GM12891 (cell line): Measurements from ENCODE around the gene PIK3R2. TPM values are rescaled to one million over a fixed set of nuclear protein-coding genes. Genes with fewer than 3 reads are reported as not detected.
A peak's percentile ranks its signal among the peaks of the same experiment; 100 is the strongest.
"Not testable (repeated sequence)": the region's sequence is repeated elsewhere in the genome, so short reads cannot be mapped to it uniquely, and the experiment has no call there.

Source experiments
- DNase-seq: peaks from one replicate; pipeline ENCODE4 v3.0.0; 2011; ENCODE audit warnings: low spot score; ENCODE audit not compliant: insufficient read length
- FAIRE-seq: peaks from 2 replicates; lab custom pipeline; 2011; peaks lifted over from hg19 to GRCh38; lab: Jason Lieb, UNC
- PAX5 ChIP-seq: IDR thresholded peaks from 2 replicates; pipeline ENCODE4 v1.6.1; 2011; ENCODE audit warnings: low read length, moderate library complexity, mild to moderate bottlenecking; ENCODE audit not compliant: insufficient read depth, severe bottlenecking
- POLR2A ChIP-seq: IDR thresholded peaks from 2 replicates; pipeline ENCODE4 v1.6.1; 2011; ENCODE audit warnings: low read depth, low read length, control low read depth
- POLR2AphosphoS5 ChIP-seq: IDR thresholded peaks from 2 replicates; pipeline ENCODE4 v1.6.1; 2011; ENCODE audit warnings: low read depth, low read length, control low read depth
- POU2F2 ChIP-seq: IDR thresholded peaks from 2 replicates; pipeline ENCODE4 v1.6.1; 2011; ENCODE audit warnings: low read depth, mild to moderate bottlenecking, control low read depth, low read length, moderate library complexity
- SPI1 ChIP-seq: IDR thresholded peaks from 2 replicates; pipeline ENCODE4 v1.6.1; 2011; ENCODE audit warnings: low read depth, low read length, control low read depth
- TAF1 ChIP-seq: IDR thresholded peaks from 2 replicates; pipeline ENCODE4 v1.6.1; 2011; ENCODE audit warnings: low read depth, low read length, control low read depth
- polyA plus RNA-seq: library from polyadenylated mRNA; unstranded; fragments of >200 nt; gene quantifications from one replicate; pipeline ENCODE4 v1.2.1, GENCODE V29; 2012; ENCODE audit warnings: low read depth, missing spikeins, inconsistent platforms; ENCODE audit not compliant: missing spikeins

Gene PIK3R2
- 6.7 TPM for polyA plus RNA-seq

DNA sequence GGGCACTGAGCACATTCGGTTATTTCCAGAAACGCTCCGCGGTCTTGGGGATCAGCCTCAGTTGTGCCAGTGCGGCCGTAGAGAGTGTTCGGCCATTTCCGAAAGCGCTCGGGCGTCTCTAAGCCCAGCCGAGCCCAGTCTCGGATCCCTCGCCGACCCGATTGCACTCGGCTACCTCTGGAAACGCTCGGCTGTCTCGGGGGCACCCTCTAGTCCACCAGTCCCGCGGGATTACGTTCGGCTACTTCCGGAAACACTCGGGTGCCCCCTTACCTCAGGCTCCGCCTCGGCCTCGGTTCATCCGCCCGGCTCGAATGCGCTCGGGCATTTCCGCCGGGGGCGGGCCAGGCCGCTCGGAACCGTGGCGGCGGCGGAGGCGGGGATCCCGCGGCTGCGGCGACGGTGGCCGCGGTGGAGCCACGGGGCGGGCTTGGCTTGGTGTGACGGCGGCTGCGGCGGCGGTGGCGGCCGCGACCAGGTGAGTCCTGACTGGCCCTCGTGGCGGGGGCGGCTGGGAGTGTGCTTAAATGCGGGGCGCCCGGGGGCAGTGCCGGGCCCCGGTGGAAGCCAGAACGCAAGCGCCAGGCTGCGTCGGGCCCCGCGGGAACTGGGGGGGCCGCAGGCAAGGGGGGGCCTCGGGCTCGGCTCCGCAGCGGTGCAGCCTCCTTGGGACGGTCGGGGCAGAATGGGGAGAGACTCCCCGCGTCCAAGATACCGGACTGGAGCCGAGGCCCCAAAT lies at the start of gene PIK3R2:
PIK3R2 (plus strand) TSS at position 347 of the 739 bp plus-strand sequence. CDS start 2,717 bp downstream, outside the sequence.
- DNase-seq, result peak; percentile 98
- FAIRE-seq, result peak; percentile 100
- TF ChIP-seq TAF1, result 0 out of 2 replicates have a peak, but pooled peaks have one; percentile 15
- TF ChIP-seq PAX5, result peak; percentile 77
- TF ChIP-seq SPI1, result no peak

- TF ChIP-seq SPI1 (no peak), POU2F2 (no peak), POLR2AphosphoS5 (no peak), POLR2A (no peak), TAF1 (no peak), PAX5 (no peak)
- FAIRE-seq (no peak), DNase-seq (no peak)
Observed at GRCh38 chr19:18104793-18105131, 48.2 kb upstream of the PIK3R2 start.

- not testable (repeated sequence) for DNase-seq, FAIRE-seq
Observed at GRCh38 chr19:18105259-18105658, 47.7 kb upstream of the PIK3R2 start.

- TF ChIP-seq PAX5, result no peak
- no peak for TF ChIP-seq TAF1
- no peak for TF ChIP-seq SPI1
- no peak for TF ChIP-seq POLR2A
- no peak for TF ChIP-seq POLR2AphosphoS5
- TF ChIP-seq POU2F2, result no peak
- DNase-seq (no peak), FAIRE-seq (no peak)
Observed at GRCh38 chr19:18107235-18107634, 45.7 kb upstream of the PIK3R2 start.

DNA sequence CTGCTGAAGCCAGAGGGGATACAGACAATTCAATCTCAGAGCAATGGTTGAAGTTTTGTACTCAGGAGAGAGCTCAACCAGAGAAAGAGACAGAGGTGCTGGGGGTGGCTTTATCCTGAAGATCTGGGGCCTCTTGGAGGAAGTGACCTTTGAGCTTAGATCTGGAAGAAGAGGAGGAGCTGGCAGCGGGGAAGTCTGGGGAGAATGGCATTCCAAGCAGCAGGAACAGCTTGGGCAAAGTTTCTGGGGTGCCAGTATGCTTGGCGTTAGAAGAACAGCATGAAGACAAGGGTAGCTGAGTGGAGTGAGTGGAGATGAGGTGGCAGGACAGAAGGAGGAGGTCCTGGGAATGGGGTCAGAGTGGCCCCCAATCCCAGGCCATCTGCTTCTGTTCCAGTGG lies 44.1 kb upstream of the PIK3R2 start:
- FAIRE-seq (no peak), DNase-seq (no peak)
- no peak for TF ChIP-seq PAX5
- TF ChIP-seq POU2F2, result no peak
- TF ChIP-seq SPI1, result no peak
- TF ChIP-seq POLR2AphosphoS5, result no peak

DNA sequence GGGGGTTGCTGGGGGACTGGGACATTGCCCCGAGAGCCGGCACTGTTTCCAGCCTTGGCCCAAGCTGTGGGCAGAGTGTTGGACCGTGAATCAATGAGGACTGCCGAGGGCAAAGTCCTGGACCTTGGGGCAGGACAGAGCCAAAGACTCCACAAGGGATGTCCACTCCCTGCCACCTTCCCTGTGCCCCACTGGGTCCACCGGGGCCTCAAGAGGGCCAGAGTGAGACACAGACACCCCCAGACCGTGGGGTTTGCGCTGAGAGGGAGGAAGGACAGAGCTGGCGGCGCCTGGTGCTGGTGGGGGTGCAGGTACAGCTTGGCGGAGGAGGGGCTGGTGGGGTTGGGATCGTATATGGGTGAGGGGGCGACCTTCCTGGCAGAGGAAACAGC lies 43.6 kb upstream of the PIK3R2 start:
- DNase-seq (no peak), FAIRE-seq (no peak)
- TF ChIP-seq SPI1, result no peak

DNA sequence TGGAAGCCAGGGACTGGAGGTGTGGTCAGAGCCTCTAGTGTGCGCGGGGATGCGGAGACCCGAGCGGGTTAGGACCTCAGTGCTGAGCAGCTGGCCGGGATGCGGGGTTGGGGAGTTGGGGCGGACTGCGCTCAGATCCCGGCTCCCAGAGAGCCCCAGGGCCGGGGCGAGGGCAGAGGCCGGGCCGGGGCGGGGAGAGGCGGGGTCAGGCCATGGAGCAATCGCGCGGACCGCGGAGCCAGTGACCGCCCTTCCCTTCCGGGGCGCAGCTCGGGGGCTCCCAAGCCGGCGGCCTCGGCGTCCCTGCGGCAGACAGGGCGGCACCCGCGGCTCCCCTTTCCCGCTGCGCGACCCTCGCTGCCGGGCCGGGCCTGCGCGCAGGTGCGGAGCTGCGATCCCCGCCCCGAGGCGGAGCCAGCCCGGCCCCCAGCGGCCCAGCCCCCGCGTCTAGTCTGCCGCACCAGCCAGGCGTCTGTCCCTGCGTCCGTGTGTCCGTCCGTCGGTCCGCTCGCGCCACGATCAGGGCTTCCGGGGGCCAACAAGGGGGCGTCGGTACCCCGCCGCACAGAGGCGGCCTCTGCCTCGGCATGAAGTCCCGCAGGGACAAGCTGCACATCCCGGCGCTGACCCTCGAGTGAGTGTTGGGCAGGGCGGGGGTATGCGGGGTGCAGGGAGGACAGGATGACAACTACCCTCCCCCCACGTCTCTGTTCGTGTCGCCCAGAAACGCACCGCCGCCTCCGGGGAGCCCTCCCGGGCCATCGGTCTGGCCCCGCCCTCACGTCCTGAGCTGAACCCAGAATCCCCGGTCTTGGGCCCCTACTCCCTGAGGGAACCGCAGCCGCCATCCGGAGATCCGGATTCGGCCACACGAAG lies 43.0 kb upstream of the PIK3R2 start:
- TF ChIP-seq TAF1, result no peak
- no peak for TF ChIP-seq POLR2A
- no peak for TF ChIP-seq PAX5
- no peak for TF ChIP-seq POU2F2
- TF ChIP-seq SPI1, result no peak
- peak; percentile 74 for FAIRE-seq
- peak; percentile 68 for DNase-seq

DNA sequence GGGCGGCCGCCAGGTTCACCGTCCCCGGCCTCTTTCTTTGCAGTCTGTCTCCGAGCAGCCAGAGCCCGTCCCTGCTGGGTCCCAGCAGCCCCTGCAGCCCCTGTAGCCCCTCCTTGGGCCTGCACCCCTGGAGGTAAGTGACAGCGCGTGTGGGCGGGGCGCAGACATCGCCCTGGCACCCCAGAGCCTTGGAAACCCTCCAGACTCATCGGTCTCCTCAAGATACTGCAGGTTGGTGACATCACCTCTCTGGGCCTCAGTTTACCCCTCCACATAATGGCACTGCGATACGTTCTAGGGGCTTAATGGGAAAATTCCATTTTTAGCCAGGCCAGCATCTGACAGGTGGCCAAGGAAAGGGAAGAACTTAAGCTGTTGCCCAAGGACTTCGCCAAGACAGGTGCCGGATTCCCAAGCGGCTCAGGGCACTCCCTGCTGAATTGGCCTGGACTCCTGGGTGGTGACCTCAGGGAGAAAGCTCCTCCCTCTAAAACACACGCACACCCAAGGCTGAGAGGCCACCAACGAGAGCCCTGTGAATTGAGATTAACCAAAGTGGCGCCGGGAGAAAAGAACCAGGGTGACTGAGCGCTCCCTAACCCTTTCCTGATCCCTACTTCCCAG lies 42.2 kb upstream of the PIK3R2 start:
- TF ChIP-seq TAF1 (no peak), POLR2AphosphoS5 (no peak), POU2F2 (no peak), PAX5 (no peak), SPI1 (no peak), POLR2A (no peak)
- no peak for FAIRE-seq
- DNase-seq, result no peak

GRCh38 chr19:18112989-18113478 lies 39.9 kb upstream of the PIK3R2 start:
- FAIRE-seq (peak; percentile 96), DNase-seq (no peak)
- no peak for TF ChIP-seq POU2F2
- TF ChIP-seq TAF1, result no peak
- peak; percentile 69 for TF ChIP-seq SPI1
- TF ChIP-seq PAX5, result no peak
- no peak for TF ChIP-seq POLR2A

DNA sequence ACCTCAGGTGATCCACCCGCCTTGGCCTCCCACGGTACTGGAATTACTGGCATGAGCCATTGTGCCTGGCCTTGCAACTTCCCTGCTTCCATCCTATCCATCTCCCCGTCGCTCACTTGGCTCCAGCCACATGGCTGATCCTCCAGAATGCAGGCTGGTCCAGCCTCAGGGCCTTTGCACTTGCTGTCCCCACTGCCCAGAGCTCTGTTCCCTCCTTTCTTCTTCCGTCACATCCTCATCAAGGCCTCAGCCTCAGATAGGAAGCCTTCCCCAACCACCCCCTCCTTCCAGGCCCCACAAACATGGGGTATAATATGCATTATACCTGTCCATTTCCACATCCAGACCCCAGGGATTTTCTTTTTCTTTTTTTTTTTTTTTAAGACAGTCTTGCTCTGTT lies 39.1 kb upstream of the PIK3R2 start:
- FAIRE-seq, result no peak
- no peak for DNase-seq
- no peak for TF ChIP-seq PAX5
- no peak for TF ChIP-seq TAF1
- TF ChIP-seq SPI1, result no peak
- TF ChIP-seq POU2F2, result no peak
- no peak for TF ChIP-seq POLR2A
- no peak for TF ChIP-seq POLR2AphosphoS5
